Stimulated activated naive CD8-positive, alpha-beta T cell treated with anti-CD3 and anti-CD28 coated beads, Interleukin-15, amount 100 ng/mL, for 72 hours (primary cell): ENCODE results near the gene KCNH1.

Experiments used
- ATAC-seq: fragments of 150-1000 bp; cut with Tn5 transposase; 2 replicates; pipeline ENCODE4 v1.10.0; 2021; ENCODE audit warnings: mild to moderate bottlenecking, moderate library complexity
- DNase-seq, 2 donors: peaks; one replicate each; pipeline ENCODE4 v3.0.0; 2021 to 2022
- H3K27ac Mint-ChIP-seq, 2 donors: one replicate each; pipeline ENCODE4 v1.8.0; 2022; ENCODE audit warnings: mild to moderate bottlenecking in 2 of 2, mixed read lengths in 2 of 2, moderate library complexity in 2 of 2
- H3K27me3 Mint-ChIP-seq: one replicate; pipeline ENCODE4 v1.8.0; 2022; ENCODE audit warnings: mixed read lengths
- H3K4me1 Mint-ChIP-seq: one replicate; pipeline ENCODE4 v1.8.0; 2022; ENCODE audit warnings: mild to moderate bottlenecking, mixed read lengths
- H3K4me3 Mint-ChIP-seq, 2 donors: one replicate each; pipeline ENCODE4 v1.8.0; 2022; ENCODE audit warnings: mild to moderate bottlenecking in 2 of 2, mixed read lengths in 2 of 2, moderate library complexity in 1 of 2
- H3K9me3 Mint-ChIP-seq, 2 donors: one replicate each; pipeline ENCODE4 v1.8.0; 2022; ENCODE audit warnings: mixed read lengths in 2 of 2

KCNH1 gene

GRCh38 chr1:210764536-210764935 lies 369.4 kb downstream of the KCNH1 start:
- Mint-ChIP-seq H3K9me3 (peaks cover 4 to 15% of the 10 kb centered on the region in 2 donors), H3K4me1 (no peaks in the 10 kb centered on the region)

DNA sequence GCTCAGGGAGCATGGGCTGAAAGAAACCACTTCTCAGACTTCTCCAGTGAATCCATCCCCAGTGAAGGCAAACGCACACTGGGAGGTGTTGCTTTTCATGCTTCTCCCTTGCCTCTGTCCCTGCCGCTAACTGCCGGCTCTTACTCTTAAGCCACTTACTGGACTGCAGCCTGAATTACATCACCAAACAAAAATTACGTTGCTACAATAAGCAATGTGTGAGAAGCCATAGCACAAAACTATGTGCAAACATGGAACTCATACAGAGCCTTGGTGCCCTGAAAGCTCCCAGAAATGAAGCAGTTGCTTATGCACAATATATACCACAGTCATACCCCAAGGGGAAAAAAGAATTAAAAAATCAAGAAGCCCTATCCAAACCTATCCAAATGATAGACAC lies 375.2 kb downstream of the KCNH1 start:
- peaks cover 4 to 15% of the 10 kb centered on the region in 2 donors for H3K9me3 Mint-ChIP-seq
- no peak overlapping the region for H3K4me3 Mint-ChIP-seq
- H3K27me3 Mint-ChIP-seq: peaks cover 50% of the 10 kb centered on the region
- H3K4me1 Mint-ChIP-seq: no peaks in the 10 kb centered on the region
- ATAC-seq (no peak), DNase-seq (no peak)
- no peak overlapping the region for H3K27ac Mint-ChIP-seq

More at GRCh38 chr1:210764536-210764935, 369.4 kb downstream of the KCNH1 start:
- Mint-ChIP-seq H3K4me3 (no peak overlapping the region), H3K27ac (no peak overlapping the region), H3K27me3 (peaks cover 10% of the 10 kb centered on the region)
- DNase-seq: no peak
- ATAC-seq: no peak

GRCh38 chr1:210758261-210758660 lies 375.7 kb downstream of the KCNH1 start:
- no peak overlapping the region for H3K4me3 Mint-ChIP-seq

GRCh38 chr1:210757677-210758076 lies 376.3 kb downstream of the KCNH1 start:
- peaks cover 4 to 15% of the 10 kb centered on the region in 2 donors for H3K9me3 Mint-ChIP-seq

More at GRCh38 chr1:210758261-210758660, 375.7 kb downstream of the KCNH1 start:
- Mint-ChIP-seq H3K4me1 (no peaks in the 10 kb centered on the region), H3K9me3 (peaks cover 4 to 15% of the 10 kb centered on the region in 2 donors), H3K27ac (no peak overlapping the region), H3K27me3 (peaks cover 50% of the 10 kb centered on the region)
- no peak for ATAC-seq
- DNase-seq: no peak

GRCh38 chr1:210755991-210756659 lies 377.8 kb downstream of the KCNH1 start:
- peaks cover 39% of the 10 kb centered on the region for H3K27me3 Mint-ChIP-seq
- no peak overlapping the region for H3K4me3 Mint-ChIP-seq
- H3K9me3 Mint-ChIP-seq: peaks cover 0 to under 1% of the 10 kb centered on the region in 2 donors
- DNase-seq (no peak), ATAC-seq (no peak)
- no peaks in the 10 kb centered on the region for H3K4me1 Mint-ChIP-seq
- no peak overlapping the region for H3K27ac Mint-ChIP-seq

More at GRCh38 chr1:210757677-210758076, 376.3 kb downstream of the KCNH1 start:
- Mint-ChIP-seq H3K4me1 (no peaks in the 10 kb centered on the region), H3K27me3 (peaks cover 50% of the 10 kb centered on the region), H3K27ac (peak overlapping the region in 1 of 2 donors; percentile 37), H3K4me3 (no peak overlapping the region)
- DNase-seq (no peak), ATAC-seq (no peak)

DNA sequence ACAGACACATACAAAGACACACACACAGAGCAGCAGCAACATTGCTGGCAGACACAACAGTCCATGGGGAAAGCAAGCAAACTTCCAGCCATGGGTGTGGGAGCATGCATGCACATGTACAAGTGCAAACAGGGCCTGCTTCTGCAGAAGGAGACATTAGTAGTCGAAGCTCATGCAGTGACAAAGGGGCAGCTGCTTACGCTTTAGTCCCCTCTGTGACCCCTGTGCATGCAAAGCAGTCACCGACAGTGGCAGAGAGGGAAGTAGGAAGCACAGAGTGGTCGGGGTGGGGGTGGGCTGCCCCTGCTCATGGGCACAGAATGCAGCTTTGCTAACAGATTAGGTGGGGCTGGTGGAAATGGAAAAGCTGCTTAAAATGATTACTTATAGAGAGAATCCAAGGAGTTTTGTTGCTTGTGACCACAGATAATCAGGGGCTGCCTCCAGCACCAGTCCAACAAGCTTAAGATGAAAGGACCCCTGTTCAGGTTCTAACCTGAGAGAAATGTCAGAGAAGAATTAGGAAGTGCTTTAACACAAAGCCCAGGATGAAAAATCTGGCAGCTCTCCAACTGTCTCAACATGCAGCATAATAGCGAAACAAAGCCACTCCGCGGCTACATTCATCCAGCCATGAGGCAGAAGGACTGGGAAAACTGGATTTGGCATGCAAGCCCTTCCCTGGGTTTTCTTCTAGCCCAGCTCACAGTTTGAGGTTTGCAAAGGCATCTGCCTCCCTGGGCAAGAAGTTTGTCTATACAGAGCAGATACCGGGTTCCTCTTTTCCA lies 378.9 kb downstream of the KCNH1 start:
- DNase-seq: no peak

DNA sequence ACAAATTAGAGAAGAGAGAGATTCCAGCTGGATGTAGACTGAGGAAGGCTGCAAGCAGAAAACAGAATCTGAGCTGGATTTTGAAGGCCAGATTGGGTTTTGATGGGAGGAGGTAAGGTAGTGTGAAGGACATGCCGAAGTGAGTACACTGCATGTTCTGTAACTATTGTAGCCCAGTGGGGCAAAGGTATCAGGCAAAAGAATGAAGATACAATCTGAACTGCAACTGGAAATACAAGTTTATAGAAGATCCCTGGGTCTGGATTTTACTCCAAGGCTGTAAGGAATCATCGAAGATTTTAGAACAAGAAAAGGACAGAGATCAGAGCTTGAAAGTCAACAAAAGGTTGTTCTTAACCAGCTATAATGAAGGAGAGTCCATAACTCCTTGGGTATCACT lies 382.0 kb downstream of the KCNH1 start:
- no peaks in the 10 kb centered on the region for H3K9me3 Mint-ChIP-seq
- H3K27ac Mint-ChIP-seq: no peak overlapping the region
- H3K27me3 Mint-ChIP-seq: peaks cover 33% of the 10 kb centered on the region
- ATAC-seq (no peak), DNase-seq (no peak)
- H3K4me1 Mint-ChIP-seq: no peaks in the 10 kb centered on the region
- H3K4me3 Mint-ChIP-seq: no peak overlapping the region

More for the DNA sequence above, 378.9 kb downstream of the KCNH1 start:
- no peaks in the 10 kb centered on the region for H3K4me1 Mint-ChIP-seq
- H3K4me3 Mint-ChIP-seq: no peak overlapping the region
- H3K27me3 Mint-ChIP-seq: peaks cover 39% of the 10 kb centered on the region
- peak overlapping the region; percentile 35 to 69 for H3K27ac Mint-ChIP-seq
- H3K9me3 Mint-ChIP-seq: no peaks in the 10 kb centered on the region
- ATAC-seq: no peak

GRCh38 chr1:210750468-210750867 lies 383.5 kb downstream of the KCNH1 start:
- H3K9me3 Mint-ChIP-seq: no peaks in the 10 kb centered on the region
- DNase-seq (no peak), ATAC-seq (no peak)
- no peak overlapping the region for H3K4me3 Mint-ChIP-seq
- no peaks in the 10 kb centered on the region for H3K4me1 Mint-ChIP-seq
- no peak overlapping the region for H3K27ac Mint-ChIP-seq
- H3K27me3 Mint-ChIP-seq: peaks cover 19% of the 10 kb centered on the region

- no peak overlapping the region for H3K27ac Mint-ChIP-seq
- no peak overlapping the region for H3K4me3 Mint-ChIP-seq
- ATAC-seq (no peak), DNase-seq (no peak)
- H3K4me1 Mint-ChIP-seq: no peaks in the 10 kb centered on the region
- peaks cover 9% of the 10 kb centered on the region for H3K27me3 Mint-ChIP-seq
- no peaks in the 10 kb centered on the region for H3K9me3 Mint-ChIP-seq
These were observed 385.2 kb downstream of the KCNH1 start for GRCh38 chr1:210748796-210749195.

DNA sequence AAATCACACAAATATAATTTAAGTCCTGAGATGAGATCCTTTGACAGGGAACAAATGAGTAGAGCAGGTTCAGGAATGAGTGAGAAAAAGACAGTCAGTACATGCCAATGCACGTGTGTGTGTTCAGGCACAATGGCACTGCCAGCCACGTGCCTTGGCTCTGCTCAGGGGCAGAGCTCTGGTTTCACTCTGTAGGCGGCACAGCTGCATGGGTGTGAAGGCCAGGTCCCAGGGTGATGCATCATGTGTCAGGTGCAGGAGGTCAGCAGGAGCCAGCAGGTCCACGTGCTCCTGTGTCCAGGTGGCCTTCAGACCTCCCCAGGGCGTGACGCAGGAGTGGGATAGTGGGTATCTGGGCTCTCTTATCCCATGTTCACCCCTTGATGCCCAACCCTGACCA lies 386.1 kb downstream of the KCNH1 start:
- no peak for DNase-seq
- Mint-ChIP-seq H3K4me3 (no peak overlapping the region), H3K9me3 (no peaks in the 10 kb centered on the region), H3K4me1 (no peaks in the 10 kb centered on the region), H3K27me3 (peaks cover 9% of the 10 kb centered on the region), H3K27ac (no peak overlapping the region)
- ATAC-seq: no peak

GRCh38 chr1:210747112-210747511 lies 386.8 kb downstream of the KCNH1 start:
- Mint-ChIP-seq H3K4me1 (no peaks in the 10 kb centered on the region), H3K27me3 (peaks cover 9% of the 10 kb centered on the region), H3K9me3 (no peaks in the 10 kb centered on the region), H3K27ac (no peak overlapping the region), H3K4me3 (no peak overlapping the region)
- DNase-seq (no peak), ATAC-seq (no peak)

- H3K27ac Mint-ChIP-seq: peak overlapping the region in 1 of 2 donors; percentile 9
- no peak for ATAC-seq
- DNase-seq: no peak
- peaks cover 9% of the 10 kb centered on the region for H3K27me3 Mint-ChIP-seq
- no peak overlapping the region for H3K4me3 Mint-ChIP-seq
- H3K9me3 Mint-ChIP-seq: no peaks in the 10 kb centered on the region
- no peaks in the 10 kb centered on the region for H3K4me1 Mint-ChIP-seq
These were observed 387.8 kb downstream of the KCNH1 start for GRCh38 chr1:210746024-210746731.

DNA sequence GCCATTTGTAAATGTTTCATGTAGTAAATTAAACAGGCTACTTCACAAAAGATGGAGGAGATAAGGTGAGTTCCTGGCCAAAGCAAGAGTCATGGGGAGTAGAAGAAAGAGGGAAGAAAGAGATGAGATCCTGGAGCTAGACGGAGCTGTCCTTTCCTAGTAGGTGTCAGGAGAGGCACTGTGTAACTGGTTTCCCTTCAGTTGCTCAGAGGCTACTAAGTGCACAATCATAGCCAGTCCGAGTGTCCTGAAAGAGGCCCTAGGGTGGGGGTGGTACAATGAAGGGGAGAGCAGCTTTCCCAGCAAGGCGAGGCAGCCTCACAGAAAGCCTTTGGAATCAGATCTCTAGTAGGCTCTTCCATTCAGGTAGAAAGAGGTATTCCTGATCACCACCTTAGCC lies 390.9 kb downstream of the KCNH1 start:
- Mint-ChIP-seq H3K9me3 (no peaks in the 10 kb centered on the region), H3K27ac (no peak overlapping the region), H3K27me3 (peaks cover 10% of the 10 kb centered on the region), H3K4me1 (no peaks in the 10 kb centered on the region), H3K4me3 (no peak overlapping the region)
- no peak for DNase-seq
- no peak for ATAC-seq

DNA sequence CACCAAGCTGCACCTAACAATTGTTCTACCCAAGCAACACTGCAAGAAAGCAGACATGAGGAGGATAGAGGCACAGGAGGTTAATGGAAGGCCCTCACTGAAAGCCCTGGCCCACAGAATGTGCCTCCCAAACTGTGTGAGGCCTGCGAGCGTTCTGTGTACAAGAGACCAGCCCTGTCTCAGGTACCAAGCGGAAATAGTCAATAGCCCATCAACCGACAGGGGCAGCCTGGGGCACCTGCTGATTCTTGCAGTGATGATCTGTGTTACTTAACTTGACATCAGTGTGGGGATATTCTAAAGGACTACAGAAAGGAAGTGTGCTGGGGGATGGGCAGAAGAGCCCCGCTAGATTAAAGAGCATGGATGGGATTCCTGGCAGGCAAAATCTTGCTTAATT lies 392.4 kb downstream of the KCNH1 start:
- Mint-ChIP-seq H3K4me1 (no peaks in the 10 kb centered on the region), H3K27me3 (peaks cover 17% of the 10 kb centered on the region)
- DNase-seq: no peak

GRCh38 chr1:210739627-210740026 lies 394.3 kb downstream of the KCNH1 start:
- Mint-ChIP-seq H3K9me3 (no peaks in the 10 kb centered on the region), H3K4me1 (no peaks in the 10 kb centered on the region), H3K27me3 (peaks cover 25% of the 10 kb centered on the region), H3K4me3 (no peak overlapping the region), H3K27ac (no peak overlapping the region)
- DNase-seq (no peak), ATAC-seq (no peak)

More for the DNA sequence above, 392.4 kb downstream of the KCNH1 start:
- no peak overlapping the region for H3K27ac Mint-ChIP-seq
- H3K9me3 Mint-ChIP-seq: no peaks in the 10 kb centered on the region
- no peak for ATAC-seq
- no peak overlapping the region for H3K4me3 Mint-ChIP-seq

DNA sequence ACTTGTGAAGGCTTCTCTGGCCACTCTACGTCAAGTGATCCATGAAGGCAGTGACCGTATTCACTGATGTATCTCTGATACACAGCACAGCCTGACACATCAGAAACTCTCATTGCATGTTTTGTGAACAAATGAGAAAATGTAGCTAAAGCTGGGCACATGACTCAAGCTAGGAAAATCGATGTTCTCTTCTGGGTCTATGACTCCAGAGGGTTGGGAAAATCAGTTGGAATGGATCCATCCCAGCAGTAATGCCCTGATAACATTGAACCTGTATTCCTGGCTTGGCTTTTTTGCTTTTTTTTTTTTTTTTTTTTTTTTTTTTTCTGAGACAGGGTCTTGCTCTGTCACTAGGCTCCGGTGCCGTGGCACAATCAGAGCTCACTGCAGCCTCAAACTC lies 395.7 kb downstream of the KCNH1 start:
- no peaks in the 10 kb centered on the region for H3K9me3 Mint-ChIP-seq
- no peak overlapping the region for H3K4me3 Mint-ChIP-seq
- no peaks in the 10 kb centered on the region for H3K4me1 Mint-ChIP-seq
- ATAC-seq: no peak
- DNase-seq: no peak
- no peak overlapping the region for H3K27ac Mint-ChIP-seq
- H3K27me3 Mint-ChIP-seq: peaks cover 25% of the 10 kb centered on the region
